ENCODE results near the gene HSBP1L1. TPM values are rescaled to one million over a fixed set of nuclear protein-coding genes. Genes with fewer than 3 reads are reported as not detected.
A peak's percentile ranks its signal among the peaks of the same experiment; 100 is the strongest.

HSBP1L1 gene
- total RNA-seq, 1 donor: 2.5 TPM

DNA sequence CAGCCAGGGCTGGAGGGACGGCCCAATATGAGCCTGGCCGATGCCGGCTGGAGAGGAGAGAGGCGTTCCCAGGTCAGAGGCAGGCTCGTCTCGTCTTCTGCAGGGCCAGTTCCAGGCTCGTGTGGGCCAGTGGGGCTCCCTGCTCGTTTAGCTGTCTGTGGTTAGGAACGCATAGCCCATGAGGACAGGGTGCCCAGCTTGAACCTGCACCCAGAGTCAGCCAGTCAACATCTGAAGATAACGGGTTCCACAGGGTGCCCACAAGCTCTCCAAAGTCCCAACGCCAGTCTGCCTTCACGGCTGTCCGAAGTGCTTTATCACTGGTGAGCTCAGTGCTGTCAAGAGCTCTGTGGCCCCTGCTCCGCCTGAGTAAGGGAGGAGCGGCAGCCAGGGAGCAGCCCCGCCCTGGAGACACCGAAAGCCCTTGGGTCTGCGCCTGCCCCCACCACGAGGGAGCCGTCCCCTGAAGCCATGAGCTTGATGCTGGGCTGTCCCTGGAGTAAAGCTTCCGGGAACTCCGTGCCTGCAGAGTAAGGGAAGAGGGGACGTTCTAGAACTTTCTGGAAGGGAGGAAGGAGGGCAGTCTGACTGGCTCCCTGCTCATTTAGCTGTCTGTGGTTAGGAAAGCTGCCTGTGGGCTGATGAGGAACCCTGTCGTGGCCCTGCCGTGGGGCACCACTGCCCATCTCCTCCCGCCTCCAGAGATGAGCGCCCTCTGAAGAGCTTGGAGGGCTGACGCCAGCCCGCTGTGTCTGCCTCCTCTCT lies 2.7 kb upstream of the HSBP1L1 start:
- DNase-seq (ENCODE audit: low read depth): no peak
- TF ChIP-seq, protein P1, sequence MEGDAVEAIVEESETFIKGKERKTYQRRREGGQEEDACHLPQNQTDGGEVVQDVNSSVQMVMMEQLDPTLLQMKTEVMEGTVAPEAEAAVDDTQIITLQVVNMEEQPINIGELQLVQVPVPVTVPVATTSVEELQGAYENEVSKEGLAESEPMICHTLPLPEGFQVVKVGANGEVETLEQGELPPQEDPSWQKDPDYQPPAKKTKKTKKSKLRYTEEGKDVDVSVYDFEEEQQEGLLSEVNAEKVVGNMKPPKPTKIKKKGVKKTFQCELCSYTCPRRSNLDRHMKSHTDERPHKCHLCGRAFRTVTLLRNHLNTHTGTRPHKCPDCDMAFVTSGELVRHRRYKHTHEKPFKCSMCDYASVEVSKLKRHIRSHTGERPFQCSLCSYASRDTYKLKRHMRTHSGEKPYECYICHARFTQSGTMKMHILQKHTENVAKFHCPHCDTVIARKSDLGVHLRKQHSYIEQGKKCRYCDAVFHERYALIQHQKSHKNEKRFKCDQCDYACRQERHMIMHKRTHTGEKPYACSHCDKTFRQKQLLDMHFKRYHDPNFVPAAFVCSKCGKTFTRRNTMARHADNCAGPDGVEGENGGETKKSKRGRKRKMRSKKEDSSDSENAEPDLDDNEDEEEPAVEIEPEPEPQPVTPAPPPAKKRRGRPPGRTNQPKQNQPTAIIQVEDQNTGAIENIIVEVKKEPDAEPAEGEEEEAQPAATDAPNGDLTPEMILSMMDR (IDR thresholded peaks at IDR 0.05; ENCODE audit: insufficient read depth, low read length): no peak
- H3K4me3 ChIP-seq (ENCODE audit: low read depth, low read length): no peak overlapping the region

DNA sequence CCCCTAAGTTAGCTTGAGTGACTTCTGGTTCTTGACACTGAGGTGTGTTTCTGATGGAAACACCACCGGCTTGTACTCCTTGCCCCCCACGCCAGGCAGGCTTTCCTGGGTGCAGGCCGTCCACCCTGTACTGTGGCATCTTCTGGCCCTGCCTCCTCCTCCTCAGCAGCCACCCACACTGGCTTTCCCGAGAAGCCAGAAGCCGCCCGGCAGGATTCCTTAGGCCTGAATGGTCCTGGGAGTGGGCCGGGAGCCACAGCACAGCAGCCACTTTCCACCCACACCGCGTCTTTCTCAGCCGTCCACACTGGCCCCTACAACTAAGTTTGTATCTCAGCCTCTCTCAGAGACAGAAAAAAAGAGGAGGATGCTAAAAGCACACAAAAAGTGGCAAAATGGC lies 2.1 kb upstream of the HSBP1L1 start:
- no peak overlapping the region for H3K4me3 ChIP-seq (ENCODE audit: low read depth, low read length)
- TF ChIP-seq, protein P1 (IDR thresholded peaks at IDR 0.05; ENCODE audit: insufficient read depth, low read length): no peak
- DNase-seq (ENCODE audit: low read depth): peak; percentile 15

DNA sequence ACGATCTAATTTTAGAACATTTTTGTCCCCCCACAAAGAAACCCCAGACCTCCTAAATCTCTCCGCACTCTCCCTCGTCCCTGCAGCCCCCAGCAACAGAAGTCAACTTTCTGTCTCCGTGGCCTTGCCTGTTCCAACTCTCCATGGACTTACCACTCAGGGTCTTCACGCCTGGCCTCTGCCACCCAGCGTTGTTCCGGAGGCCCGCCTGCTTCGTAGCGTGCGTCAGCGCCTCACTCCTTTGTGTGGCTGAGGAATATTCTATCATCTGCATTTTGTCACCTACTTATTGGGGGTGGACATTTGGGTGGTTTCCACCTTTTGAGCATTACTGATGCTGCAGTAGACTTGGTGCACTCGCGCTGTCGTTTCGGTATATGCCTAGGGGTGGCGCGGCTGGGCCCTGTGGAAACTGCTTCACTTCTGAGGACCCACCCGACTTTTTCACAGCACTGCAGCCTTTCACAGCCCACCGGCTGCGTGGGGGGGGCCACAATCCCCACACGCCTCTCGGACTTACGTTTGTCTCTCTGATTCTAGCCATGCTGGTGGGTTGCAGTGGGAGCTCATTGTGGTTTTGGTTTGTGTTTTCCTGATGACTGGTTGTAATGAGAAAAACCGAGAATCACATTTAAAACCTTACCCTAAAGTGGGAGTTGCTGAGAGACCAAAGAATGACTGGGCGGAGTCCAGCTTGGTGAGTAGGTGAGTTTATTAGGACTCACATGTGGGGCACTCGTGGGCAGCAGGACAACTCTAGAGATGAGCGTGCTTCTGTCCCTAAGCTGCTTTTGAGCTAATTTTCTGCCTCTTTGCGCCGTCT lies 1.4 kb upstream of the HSBP1L1 start:
- no peak overlapping the region for H3K4me3 ChIP-seq (ENCODE audit: low read depth, low read length)
- no peak for DNase-seq (ENCODE audit: low read depth)

DNA sequence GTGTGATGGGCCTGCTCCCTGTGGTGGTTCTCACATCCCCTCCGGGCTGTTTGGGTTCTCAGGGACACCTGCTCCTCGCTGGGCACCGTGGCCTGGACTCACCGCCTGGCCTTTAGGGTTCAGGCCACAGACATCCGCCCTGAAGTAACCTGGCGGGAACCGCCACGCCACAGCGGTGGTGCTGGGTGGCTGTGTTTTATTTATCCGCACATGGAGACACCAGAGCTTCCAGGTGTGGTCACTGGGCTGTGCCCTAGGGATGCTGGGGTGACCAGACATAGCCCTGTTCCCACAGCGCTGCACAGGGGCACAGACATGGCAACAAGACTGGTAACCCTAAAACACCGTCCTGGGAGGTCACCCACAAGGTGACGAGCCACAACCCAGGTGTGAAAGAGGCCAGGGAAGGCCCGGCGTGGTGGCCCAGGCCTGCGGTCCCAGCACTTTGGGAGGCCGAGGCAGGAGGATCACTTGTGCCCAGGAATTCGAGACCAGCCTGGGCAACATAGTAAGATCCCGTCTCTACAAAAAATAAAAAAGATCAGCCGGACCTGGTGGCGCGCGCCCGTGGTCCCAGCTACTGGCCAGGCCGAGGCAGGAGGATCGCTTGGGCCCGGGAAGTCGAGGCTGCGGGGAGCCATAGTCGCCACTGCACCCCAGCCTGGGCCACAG lies 649 bp upstream of the HSBP1L1 start:
- peak overlapping the region; percentile 69 for H3K4me3 ChIP-seq (ENCODE audit: low read depth, low read length)

More for the DNA sequence above, 1.4 kb upstream of the HSBP1L1 start:
- TF ChIP-seq, protein P1 (IDR thresholded peaks at IDR 0.05; ENCODE audit: insufficient read depth, low read length): no peak

DNA sequence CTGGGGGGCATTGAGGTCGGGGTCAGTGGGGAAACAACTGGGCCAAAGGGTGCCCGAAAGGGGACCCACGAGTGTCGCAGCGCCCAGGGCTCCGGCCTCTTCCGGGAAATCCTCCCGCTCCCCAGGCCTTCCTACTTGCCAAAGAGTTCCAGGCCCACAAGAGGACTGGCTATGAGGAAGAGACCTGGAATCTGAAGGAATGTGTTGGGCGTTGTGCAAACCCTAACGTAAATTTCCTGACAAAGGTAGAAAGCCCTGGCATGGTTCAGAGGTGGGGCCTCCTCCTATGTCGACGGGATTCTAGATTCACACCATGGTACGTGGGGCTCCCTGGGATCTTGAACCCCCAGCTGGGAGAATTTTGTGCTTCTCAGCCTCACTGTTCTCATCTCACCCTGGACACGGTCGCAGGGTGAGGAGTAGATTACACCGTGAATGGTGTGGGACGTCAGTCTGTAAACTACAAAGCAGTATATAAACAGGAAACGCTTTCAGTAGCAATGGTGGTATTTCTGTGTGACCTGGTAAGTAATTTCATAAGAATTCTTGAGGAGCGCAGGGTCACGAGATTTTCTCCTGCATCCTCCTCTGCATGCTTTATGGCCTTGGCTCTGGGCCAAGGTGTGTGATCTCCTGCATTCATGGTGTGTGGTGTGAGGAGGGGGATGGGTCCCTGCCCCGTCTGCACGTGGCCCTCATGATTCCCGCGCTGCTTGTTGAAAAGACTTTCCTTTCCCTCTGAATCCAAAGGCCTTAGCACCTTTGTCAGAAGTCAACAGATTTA lies 868 bp downstream of the HSBP1L1 start:
- DNase-seq (ENCODE audit: low read depth): peak; percentile 62
- TF ChIP-seq, protein P1 (IDR thresholded peaks at IDR 0.05; ENCODE audit: insufficient read depth, low read length): no peak
- peak overlapping the region; percentile 69 for H3K4me3 ChIP-seq (ENCODE audit: low read depth, low read length)

More for the DNA sequence above, 649 bp upstream of the HSBP1L1 start:
- DNase-seq (ENCODE audit: low read depth): no peak
- TF ChIP-seq, protein P1 (IDR thresholded peaks at IDR 0.05; ENCODE audit: insufficient read depth, low read length): no peak
